Keratinocyte (primary cell): Measurements from ENCODE around the gene RNF207.

Experiments
- EZH2 ChIP-seq: IDR thresholded peaks from one replicate; pipeline ENCODE4 v1.6.1; 2012; ENCODE audit warnings: inconsistent platforms, mild to moderate bottlenecking, low read length, moderate library complexity
- TF ChIP-seq, protein P1 (sequence below), 3 experiments: IDR thresholded peaks in 1 of 3; conservative IDR thresholded peaks in 1 of 3; optimal IDR thresholded peaks in 1 of 3; 2 replicates in 2 of 3; 3 replicates in 1 of 3; pipeline versions ENCODE3 to v1.5.1; 2011; ENCODE audit warnings: low read length in 3 of 3, mild to moderate bottlenecking in 3 of 3, moderate library complexity in 2 of 3, control low read depth in 1 of 3, inconsistent platforms in 1 of 3; ENCODE audit not compliant: insufficient read depth in 2 of 3; ENCODE audit errors: extremely low read depth in 1 of 3

DNA sequence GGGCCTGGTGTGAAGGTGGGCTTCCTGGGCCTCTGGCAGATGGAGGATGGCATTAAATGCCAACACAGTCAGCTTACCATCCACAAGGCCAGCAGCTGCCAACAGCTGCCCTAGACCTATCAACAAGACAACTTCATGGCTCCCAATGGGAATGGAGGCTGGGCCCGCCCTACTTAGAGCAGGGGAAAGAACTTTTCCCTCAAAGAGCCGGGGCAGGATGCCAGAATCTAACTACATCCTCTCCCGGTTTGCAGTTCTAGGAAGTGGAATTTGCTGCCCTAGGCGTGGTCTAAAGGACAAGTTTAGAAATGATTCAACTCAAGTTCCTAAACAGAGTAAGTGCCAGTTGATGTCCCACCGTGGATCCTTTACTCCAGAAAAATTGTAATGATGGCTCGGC is 16.7 kb downstream of the RNF207 start:
- TF ChIP-seq, protein P1, sequence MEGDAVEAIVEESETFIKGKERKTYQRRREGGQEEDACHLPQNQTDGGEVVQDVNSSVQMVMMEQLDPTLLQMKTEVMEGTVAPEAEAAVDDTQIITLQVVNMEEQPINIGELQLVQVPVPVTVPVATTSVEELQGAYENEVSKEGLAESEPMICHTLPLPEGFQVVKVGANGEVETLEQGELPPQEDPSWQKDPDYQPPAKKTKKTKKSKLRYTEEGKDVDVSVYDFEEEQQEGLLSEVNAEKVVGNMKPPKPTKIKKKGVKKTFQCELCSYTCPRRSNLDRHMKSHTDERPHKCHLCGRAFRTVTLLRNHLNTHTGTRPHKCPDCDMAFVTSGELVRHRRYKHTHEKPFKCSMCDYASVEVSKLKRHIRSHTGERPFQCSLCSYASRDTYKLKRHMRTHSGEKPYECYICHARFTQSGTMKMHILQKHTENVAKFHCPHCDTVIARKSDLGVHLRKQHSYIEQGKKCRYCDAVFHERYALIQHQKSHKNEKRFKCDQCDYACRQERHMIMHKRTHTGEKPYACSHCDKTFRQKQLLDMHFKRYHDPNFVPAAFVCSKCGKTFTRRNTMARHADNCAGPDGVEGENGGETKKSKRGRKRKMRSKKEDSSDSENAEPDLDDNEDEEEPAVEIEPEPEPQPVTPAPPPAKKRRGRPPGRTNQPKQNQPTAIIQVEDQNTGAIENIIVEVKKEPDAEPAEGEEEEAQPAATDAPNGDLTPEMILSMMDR (optimal IDR thresholded peaks at IDR 0.05 in 1 of 3, IDR thresholded peaks at IDR 0.05 in 1 of 3, conservative IDR thresholded peaks at IDR 0.05 in 1 of 3; ENCODE audit: extremely low read depth in 1 of 3, insufficient read depth in 2 of 3, low read length in 3 of 3): no peak
- no peak for TF ChIP-seq EZH2
